Heart left ventricle (tissue), 13 donors: Measurements from ENCODE around the gene SLIT3.

Experiments used
- CTCF ChIP-seq, 12 donors: fragments of 200-600 bp; sonication (generic) in 4 of 12; IDR thresholded peaks; one replicate each; pipeline versions ENCODE4 v1.5.0 to v1.8.0; 2018 to 2022; ENCODE audit warnings: antibody characterized with exemption in 12 of 12, mild to moderate bottlenecking in 5 of 12
- POLR2A ChIP-seq, 2 donors: fragments of 450-650 bp; IDR thresholded peaks; one replicate each; pipeline ENCODE4 v1.6.1; 2017; ENCODE audit warnings: antibody characterized with exemption in 2 of 2, mild to moderate bottlenecking in 2 of 2, moderate library complexity in 2 of 2
- donor health status: ischemic (EF 13 %, LVEDD 7.1; RV severe dilation, severe dysfunction).
- donor health status: DM: no; HTN: yes; CAD: no.
- donor health status: DM: no; HTN: no; CAD: no.
- donor health status: ischemic (EF 25% LVEDD 6.9; RV normal size, moderate dysfunction).
- donor health status: ischemic (EF 25% LVEDD 5.7; RV mildly dilated, moderate dysfunction).
- donor health status: ischemic (EF 35%, LVEDD 5.7; RV mildly dilated, moderate dysfunction).
- donor health status: nonischemic (EF 11% LVEDD 7.7; RV severe dilation, severe dysfunction).
- donor health status: DM: yes; HTN: yes; CAD: no.
- donor health status: PGD.
- donor health status: ischemic (EF 29% LVEDD 5.4; RV normal size, mild dysfunction).
- donor health status: nonischemic (EF 23%, LVEDD 6.1; RV moderate dilation, normal function).

GRCh38 chr5:168637793-168638192, 663.1 kb downstream of the SLIT3 start:
- TF ChIP-seq CTCF (IDR thresholded peaks at IDR 0.05) (no peak), POLR2A (IDR thresholded peaks at IDR 0.05) (no peak)
